Neuronal stem cell (in vitro differentiated cells): ENCODE results near the gene LPP.
A peak's percentile ranks its signal among the peaks of the same experiment; 100 is the strongest.

Experiments used
- DNase-seq: peaks from one replicate; pipeline ENCODE4 v3.0.0-alpha.2; 2013; ENCODE audit warnings: low spot score
- H2AFZ ChIP-seq: one replicate; pipeline ENCODE4 v1.6.1; 2013; ENCODE audit warnings: mild to moderate bottlenecking, low read length, inconsistent platforms
- H2AK5ac ChIP-seq: 2 replicates; pipeline ENCODE4 v1.6.1; 2013; ENCODE audit warnings: low read depth, mild to moderate bottlenecking, inconsistent platforms, low read length, moderate library complexity, mixed read lengths
- H2BK120ac ChIP-seq: 2 replicates; pipeline ENCODE4 v1.6.1; 2013; ENCODE audit warnings: low read depth, mild to moderate bottlenecking, inconsistent platforms, low read length, moderate library complexity, mixed read lengths
- H2BK12ac ChIP-seq: one replicate; pipeline ENCODE4 v1.6.1; 2013; ENCODE audit warnings: low read length, inconsistent platforms
- H2BK15ac ChIP-seq: 2 replicates; pipeline ENCODE4 v1.6.1; 2013; ENCODE audit warnings: mild to moderate bottlenecking, low read length, inconsistent platforms, mixed read lengths
- H2BK5ac ChIP-seq: one replicate; pipeline ENCODE4 v1.6.1; 2013; ENCODE audit warnings: inconsistent platforms, mild to moderate bottlenecking, low read length, moderate library complexity
- H3K14ac ChIP-seq: one replicate; pipeline ENCODE4 v1.6.1; 2013; ENCODE audit warnings: low read length, inconsistent platforms
- H3K18ac ChIP-seq: 2 replicates; pipeline ENCODE4 v1.6.1; 2013; ENCODE audit warnings: low read length, inconsistent platforms
- H3K23ac ChIP-seq: 2 replicates; pipeline ENCODE4 v1.6.1; 2013; ENCODE audit warnings: low read depth, mild to moderate bottlenecking, mixed read lengths, low read length, inconsistent platforms; ENCODE audit not compliant: poor library complexity
- H3K27ac ChIP-seq: replicated peaks from 3 replicates; pipeline ENCODE4 v1.5.1; 2013; ENCODE audit warnings: low read length, inconsistent platforms
- H3K27me3 ChIP-seq, 3 experiments: 2 replicates each; pipeline ENCODE4 v1.6.1; 2013; ENCODE audit warnings: low read length in 3 of 3, mild to moderate bottlenecking in 2 of 3, inconsistent platforms in 1 of 3, low read depth in 1 of 3, mixed read lengths in 1 of 3, moderate library complexity in 1 of 3; ENCODE audit not compliant: control insufficient read depth in 3 of 3, insufficient read depth in 3 of 3
- H3K36me3 ChIP-seq, 2 donors: replicated peaks in 1 of 2; 2 replicates each; pipeline ENCODE4 v1.6.1; 2013; ENCODE audit warnings: low read length in 2 of 2; ENCODE audit not compliant: control insufficient read depth in 2 of 2, insufficient read depth in 2 of 2
- H3K4ac ChIP-seq: 2 replicates; pipeline ENCODE4 v1.6.1; 2013; ENCODE audit warnings: inconsistent platforms, mild to moderate bottlenecking, low read length, moderate library complexity
- H3K4me1 ChIP-seq, 2 donors: 1 replicate in 1 of 2; 2 replicates in 1 of 2; pipeline ENCODE4 v1.6.1; 2013; ENCODE audit warnings: low read length in 2 of 2, low read depth in 1 of 2; ENCODE audit not compliant: control insufficient read depth in 2 of 2, insufficient read depth in 1 of 2
- H3K4me2 ChIP-seq: one replicate; pipeline ENCODE4 v1.6.1; 2013; ENCODE audit warnings: mild to moderate bottlenecking, low read length, inconsistent platforms; ENCODE audit not compliant: insufficient read depth, poor library complexity, severe bottlenecking
- H3K4me3 ChIP-seq, 2 donors: 2 replicates each; pipeline ENCODE4 v1.5.1; 2013; ENCODE audit warnings: low read length in 2 of 2, mild to moderate bottlenecking in 2 of 2, inconsistent platforms in 1 of 2, moderate library complexity in 1 of 2
- H3K79me1 ChIP-seq: one replicate; pipeline ENCODE4 v1.6.1; 2013; ENCODE audit warnings: low read depth, mild to moderate bottlenecking, inconsistent platforms, low read length, moderate library complexity
- H3K9ac ChIP-seq: one replicate; pipeline ENCODE4 v1.6.1; 2013; ENCODE audit warnings: mild to moderate bottlenecking, low read depth, low read length, inconsistent platforms; ENCODE audit not compliant: poor library complexity
- H3K9me3 ChIP-seq, 2 donors: replicated peaks in 1 of 2; 2 replicates each; pipeline versions ENCODE3 to v1.6.1; 2013; ENCODE audit warnings: low read length in 2 of 2, mild to moderate bottlenecking in 2 of 2, inconsistent platforms in 1 of 2, low read depth in 1 of 2, mixed read lengths in 1 of 2, moderate library complexity in 1 of 2; ENCODE audit not compliant: control insufficient read depth in 2 of 2, insufficient read depth in 1 of 2
- H4K8ac ChIP-seq: one replicate; pipeline ENCODE4 v1.6.1; 2013; ENCODE audit warnings: low read depth, mild to moderate bottlenecking, inconsistent platforms, low read length, moderate library complexity
- H4K91ac ChIP-seq: one replicate; pipeline ENCODE4 v1.6.1; 2013; ENCODE audit warnings: low read length, low read depth, mild to moderate bottlenecking, inconsistent platforms; ENCODE audit not compliant: poor library complexity
- WGBS, 2 donors: extraction: QIAGEN DNeasy Blood & Tissue Kit; methylation state at CpG; one replicate each; pipeline ENCODE4 v1.1.7; 2013; ENCODE audit warnings: missing lambda C conversion rate in 2 of 2, mixed read lengths in 1 of 2; ENCODE audit not compliant: insufficient read length in 2 of 2, insufficient replicate concordance in 1 of 2; ENCODE audit errors: extremely low coverage in 2 of 2; 5-methylcytosine and 5-hydroxymethylcytosine counted together

Gene LPP

DNA sequence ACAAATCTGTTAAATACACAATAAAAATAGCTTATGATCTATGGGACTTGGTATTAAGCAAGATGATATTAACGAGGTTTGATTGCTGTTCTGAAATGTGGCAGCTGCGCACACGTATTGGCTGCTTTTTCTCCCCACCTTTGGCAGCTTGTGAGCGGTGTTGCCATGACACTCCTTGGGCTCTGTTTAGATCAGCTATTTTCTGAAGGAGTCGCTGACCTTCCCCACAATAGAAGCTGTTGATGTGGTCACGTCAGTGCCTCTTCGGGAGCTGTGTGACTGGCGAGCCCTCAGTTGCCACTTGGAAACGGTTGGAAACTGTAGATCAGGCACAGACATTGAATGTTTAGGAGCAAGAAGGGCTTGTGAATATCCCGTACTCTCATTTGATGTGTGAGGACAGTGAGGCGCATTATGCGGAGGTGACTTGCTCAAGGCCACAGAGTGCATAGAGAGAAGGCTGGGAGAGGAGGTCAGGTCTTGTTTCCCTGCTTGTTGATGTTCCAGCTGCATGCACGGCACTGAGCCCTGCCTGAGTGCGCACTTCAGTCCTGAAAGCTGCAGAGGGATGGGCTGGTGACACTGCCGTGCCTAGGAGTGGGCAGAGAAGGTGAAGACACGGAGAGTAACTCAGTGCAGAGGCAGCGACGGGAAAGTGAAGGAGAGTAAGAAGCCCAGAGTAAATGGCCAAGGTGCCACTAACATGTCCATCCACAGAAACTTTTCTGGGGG lies 198.4 kb downstream of the LPP start:
- Histone ChIP-seq H2BK15ac (no peak overlapping the region), H3K18ac (no peak overlapping the region), H3K4ac (no peak overlapping the region), H2BK5ac (no peak overlapping the region), H3K27me3 (no peaks in the 10 kb centered on the region), H3K14ac (no peak overlapping the region), H3K27ac (no peak overlapping the region), H3K4me1 (peaks cover 3 to 6% of the 10 kb centered on the region in 2 donors), H3K4me3 (peak overlapping the region in 1 of 2 donors; percentile 3), H3K23ac (no peak overlapping the region), H3K79me1 (no peaks in the 10 kb centered on the region), H2BK12ac (no peak overlapping the region), H2AK5ac (no peak overlapping the region), H3K9me3 (no peaks in the 10 kb centered on the region), H3K4me2 (no peak overlapping the region), H3K9ac (no peak overlapping the region), H4K91ac (no peak overlapping the region), H2AFZ (no peak overlapping the region), H4K8ac (no peak overlapping the region), H3K36me3 (no peaks in the 10 kb centered on the region), H2BK120ac (no peak overlapping the region)
- DNase-seq, result no peak
- WGBS, 2 donors, result no CpG with 5 or more reads among the region's 18 CpGs

DNA sequence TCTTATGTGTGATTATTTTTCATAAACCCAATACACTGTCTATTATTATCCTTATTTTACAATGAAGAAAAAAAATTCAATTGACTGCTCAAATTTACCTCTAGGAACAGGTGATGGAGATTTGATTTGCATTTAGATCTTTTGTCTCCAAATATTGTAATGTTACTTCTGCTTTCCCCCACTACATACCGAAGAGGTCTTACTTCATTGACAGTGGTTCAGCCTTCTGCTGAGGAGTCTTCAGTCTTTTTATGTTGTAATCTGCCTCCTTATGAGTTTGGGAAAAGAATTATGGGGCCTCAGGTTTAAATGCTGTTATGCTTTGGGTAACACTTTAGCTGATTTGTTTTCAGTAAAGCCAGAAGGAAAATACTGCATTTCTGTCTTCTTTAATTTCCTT lies 199.5 kb downstream of the LPP start:
- no peak overlapping the region for H3K14ac ChIP-seq
- no peaks in the 10 kb centered on the region for H3K79me1 ChIP-seq
- H2AK5ac ChIP-seq, result no peak overlapping the region
- H3K4me2 ChIP-seq, result no peak overlapping the region
- no peak overlapping the region for H3K18ac ChIP-seq
- H2AFZ ChIP-seq, result no peak overlapping the region
- H2BK5ac ChIP-seq, result no peak overlapping the region
- H4K8ac ChIP-seq, result no peak overlapping the region
- no peak overlapping the region for H3K4ac ChIP-seq
- no peak overlapping the region for H2BK120ac ChIP-seq
- no peak overlapping the region for H3K4me3 ChIP-seq
- no peak overlapping the region for H2BK15ac ChIP-seq
- H3K27ac ChIP-seq, result no peak overlapping the region
- no peaks in the 10 kb centered on the region for H3K9me3 ChIP-seq
- no peak for DNase-seq
- H3K27me3 ChIP-seq, result no peaks in the 10 kb centered on the region
- no CpG with 5 or more reads among the region's 1 CpG for WGBS, 2 donors
- H4K91ac ChIP-seq, result no peak overlapping the region
- no peak overlapping the region for H2BK12ac ChIP-seq
- H3K9ac ChIP-seq, result no peak overlapping the region
- no peak overlapping the region for H3K23ac ChIP-seq
- peaks cover 3 to 6% of the 10 kb centered on the region in 2 donors for H3K4me1 ChIP-seq
- no peaks in the 10 kb centered on the region for H3K36me3 ChIP-seq

DNA sequence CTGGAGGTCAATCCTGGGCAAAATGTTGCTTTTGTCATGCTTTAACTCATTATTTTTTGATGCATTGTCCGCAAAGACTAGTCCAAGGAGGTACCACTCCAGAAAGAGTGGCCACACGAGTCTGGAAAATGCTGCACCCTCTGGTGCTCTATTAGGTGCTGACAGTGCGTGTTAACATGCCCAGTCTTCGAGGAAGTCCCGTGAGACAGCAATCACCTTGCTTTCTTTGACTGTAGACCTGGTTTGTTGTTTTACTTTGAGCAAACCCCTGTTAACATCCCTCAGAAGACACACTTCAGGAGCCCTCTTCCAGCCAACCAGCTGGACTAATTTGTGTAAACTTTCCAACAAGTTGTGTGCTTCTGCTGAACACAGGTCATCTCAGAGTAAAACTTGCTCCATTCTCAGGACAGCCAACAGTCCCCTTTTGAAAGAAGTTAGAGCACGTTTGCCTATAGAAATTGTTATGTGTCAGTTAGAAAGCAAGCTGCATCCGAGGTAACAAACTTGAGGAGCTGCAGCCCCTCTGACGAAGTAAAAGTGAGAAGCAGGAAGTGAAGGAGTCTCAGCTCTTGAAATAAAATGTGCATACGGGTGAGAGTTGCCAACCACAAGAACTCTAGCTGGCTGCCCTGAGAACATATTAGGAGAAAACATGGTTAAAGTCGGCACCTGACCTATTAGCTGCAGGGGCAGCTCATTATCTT lies 205.0 kb downstream of the LPP start:
- no peaks in the 10 kb centered on the region for H3K36me3 ChIP-seq
- no peak overlapping the region for H2BK5ac ChIP-seq
- H3K4me3 ChIP-seq, result no peak overlapping the region
- H3K9me3 ChIP-seq, result no peaks in the 10 kb centered on the region
- WGBS, 2 donors, result no CpG with 5 or more reads among the region's 10 CpGs
- no peak overlapping the region for H2AK5ac ChIP-seq
- no peak overlapping the region for H3K9ac ChIP-seq
- H3K14ac ChIP-seq, result no peak overlapping the region
- no peak overlapping the region for H3K27ac ChIP-seq
- no peak overlapping the region for H3K18ac ChIP-seq
- H2AFZ ChIP-seq, result no peak overlapping the region
- no peak overlapping the region for H2BK120ac ChIP-seq
- no peak overlapping the region for H2BK15ac ChIP-seq
- H3K23ac ChIP-seq, result no peak overlapping the region
- H3K4ac ChIP-seq, result no peak overlapping the region
- no peak for DNase-seq
- H3K4me1 ChIP-seq, result peaks cover 3 to 7% of the 10 kb centered on the region in 2 donors
- no peak overlapping the region for H4K91ac ChIP-seq
- H3K4me2 ChIP-seq, result no peak overlapping the region
- H3K79me1 ChIP-seq, result no peaks in the 10 kb centered on the region
- no peak overlapping the region for H4K8ac ChIP-seq
- H2BK12ac ChIP-seq, result no peak overlapping the region
- no peaks in the 10 kb centered on the region for H3K27me3 ChIP-seq

DNA sequence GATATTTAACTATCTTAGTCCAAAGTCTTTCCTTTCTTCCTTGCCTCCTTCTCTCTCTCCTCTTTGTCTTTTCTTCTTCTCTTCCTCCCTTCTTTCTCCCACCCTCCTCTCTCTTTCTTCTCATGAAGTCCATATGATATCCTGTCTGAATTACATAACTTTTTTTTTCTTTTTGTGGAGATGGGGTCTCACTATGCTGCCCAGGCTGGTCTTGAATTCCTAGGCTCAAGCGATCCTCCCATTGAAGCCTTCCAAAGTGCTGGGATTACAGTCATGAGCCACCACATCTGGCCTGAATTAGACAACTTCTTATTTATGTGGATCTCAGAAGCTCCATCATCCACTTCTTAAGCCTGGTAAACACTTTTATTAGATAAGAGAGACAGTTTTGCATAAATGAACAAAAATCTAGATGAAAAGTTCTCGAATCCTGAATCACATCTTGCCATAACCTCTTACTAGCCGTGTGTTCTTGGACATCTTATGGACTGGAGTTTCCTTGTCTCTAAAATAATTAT lies 206.5 kb downstream of the LPP start:
- H3K4me3 ChIP-seq, result no peak overlapping the region
- no peak overlapping the region for H2BK5ac ChIP-seq
- H3K9me3 ChIP-seq, result no peaks in the 10 kb centered on the region
- no peaks in the 10 kb centered on the region for H3K27me3 ChIP-seq
- no peak overlapping the region for H2BK12ac ChIP-seq
- no peaks in the 10 kb centered on the region for H3K79me1 ChIP-seq
- no peak overlapping the region for H2BK120ac ChIP-seq
- H3K4me2 ChIP-seq, result no peak overlapping the region
- no peak overlapping the region for H3K23ac ChIP-seq
- H3K27ac ChIP-seq, result no peak overlapping the region
- H3K36me3 ChIP-seq, result no peaks in the 10 kb centered on the region
- H4K8ac ChIP-seq, result no peak overlapping the region
- H2BK15ac ChIP-seq, result no peak overlapping the region
- H3K18ac ChIP-seq, result no peak overlapping the region
- no peak overlapping the region for H2AK5ac ChIP-seq
- H3K4ac ChIP-seq, result no peak overlapping the region
- H3K14ac ChIP-seq, result no peak overlapping the region
- WGBS, 2 donors, result no CpG with 5 or more reads among the region's 3 CpGs
- DNase-seq, result no peak
- H2AFZ ChIP-seq, result no peak overlapping the region
- no peak overlapping the region for H4K91ac ChIP-seq
- H3K9ac ChIP-seq, result no peak overlapping the region
- H3K4me1 ChIP-seq, result peaks cover 10 to 12% of the 10 kb centered on the region in 2 donors
